ENCODE results near the gene MTA3.

Gene MTA3

DNA sequence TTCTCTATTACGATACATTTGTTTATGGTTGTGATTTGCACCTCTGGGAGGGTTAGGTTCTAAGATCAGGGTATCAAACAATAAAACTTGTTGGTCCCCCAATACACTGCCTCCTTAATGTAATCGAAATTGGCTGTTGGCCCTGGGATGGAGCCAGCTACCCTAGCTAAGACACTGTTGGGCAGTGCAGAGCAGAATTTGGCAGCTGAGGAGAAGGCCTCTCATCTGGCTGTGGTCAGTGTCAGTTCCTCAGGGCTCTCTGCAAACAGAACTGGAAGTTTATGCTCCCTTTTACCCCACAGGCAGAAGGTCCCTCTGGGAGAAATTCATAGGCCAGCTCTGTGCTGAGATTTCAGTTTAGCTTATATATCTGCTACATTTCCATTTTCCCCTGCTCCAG, 232.5 kb downstream of the MTA3 start:
- DNase-seq = no peak

DNA sequence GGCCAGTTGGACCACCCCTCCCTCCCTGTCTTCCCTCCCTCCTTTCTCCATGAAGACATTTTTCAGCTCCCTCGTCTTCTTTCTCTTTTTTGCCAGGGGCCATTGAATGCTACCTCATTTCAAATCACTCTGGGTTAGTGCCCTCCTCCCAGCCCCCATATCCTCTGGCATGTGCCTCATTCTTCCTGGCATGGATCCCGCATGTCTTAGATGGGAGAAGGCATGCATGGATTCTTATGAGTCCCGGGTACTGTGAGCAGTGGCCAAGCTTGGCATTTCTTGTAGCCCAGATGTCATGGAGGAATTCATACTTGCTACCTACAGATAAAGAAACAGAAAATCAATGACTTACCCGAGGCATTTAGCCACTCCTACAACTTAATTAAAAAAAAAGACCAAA, 232.9 kb downstream of the MTA3 start:
- no peak for DNase-seq

DNA sequence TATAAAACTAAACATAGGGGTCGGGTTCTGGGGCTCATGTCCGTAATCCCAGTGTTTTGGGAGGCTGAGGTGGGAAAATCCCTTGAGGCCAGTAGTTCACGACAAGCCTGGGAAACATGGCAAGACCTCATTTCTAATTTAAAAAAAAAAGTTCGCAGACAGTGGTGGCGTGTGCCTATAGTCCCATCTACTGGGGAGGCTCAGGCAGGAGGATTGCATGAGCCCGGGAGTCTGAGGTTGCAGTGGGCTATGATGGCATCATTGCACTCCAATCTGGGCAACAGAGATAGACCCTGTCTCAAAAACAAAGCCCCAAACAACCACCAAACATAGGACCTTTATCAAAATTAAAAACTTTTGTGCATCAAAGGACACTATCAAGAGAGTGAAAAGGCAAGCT, 233.7 kb downstream of the MTA3 start:
- DNase-seq = no peak

DNA sequence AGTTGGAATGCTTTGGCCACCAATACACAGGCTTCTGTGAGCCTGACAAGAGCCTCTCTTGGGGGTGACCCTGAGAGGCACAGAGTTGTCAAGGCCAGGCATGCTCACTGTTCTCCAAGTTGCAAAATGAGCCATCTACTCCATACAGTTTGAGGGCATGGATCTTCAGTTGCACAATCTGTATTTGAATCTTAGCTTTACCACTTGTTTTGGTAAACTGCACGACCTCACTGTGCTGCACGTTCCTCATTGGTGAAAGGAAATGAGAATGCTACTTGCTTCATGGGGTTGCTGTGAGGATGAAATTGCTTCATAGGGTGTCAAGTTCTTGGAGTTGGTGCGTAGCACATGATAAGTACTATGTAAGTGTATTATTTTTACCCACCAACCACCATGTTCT, 235.9 kb downstream of the MTA3 start:
- DNase-seq = no peak

DNA sequence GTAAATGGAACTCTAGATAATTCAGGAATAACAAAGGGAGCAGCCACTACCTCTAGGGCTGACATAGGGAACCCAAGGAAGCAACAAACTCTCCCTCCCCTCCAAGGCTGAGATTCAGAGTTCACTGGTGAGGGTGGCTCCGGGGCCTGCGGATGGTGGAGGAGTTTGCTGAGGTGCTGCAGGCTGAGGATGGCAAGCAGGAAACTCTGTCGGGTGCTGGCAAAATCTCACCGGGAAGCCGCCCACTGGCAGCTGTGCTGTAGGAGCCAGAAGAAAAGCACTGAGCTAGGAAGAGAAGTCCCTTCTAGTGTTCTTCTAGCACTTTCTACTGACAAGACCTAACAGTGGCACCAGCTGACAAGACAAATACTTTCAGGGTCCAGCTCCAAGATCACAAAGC, 236.5 kb downstream of the MTA3 start:
- peak in 2 of 56 donors; percentile 20 to 30 for DNase-seq

Measured in nucleus accumbens (tissue), 56 donors.